Activated CD4-positive, alpha-beta T cell treated with anti-CD3 and anti-CD28 coated beads for 36 hours (primary cell): ENCODE measurements around the gene HIVEP3. TPM values are rescaled to one million over a fixed set of nuclear protein-coding genes. Genes with fewer than 3 reads are reported as not detected.

ENCODE experiments used
- ATAC-seq: fragments of 200-7000 bp; cut with Tn5 transposase; one replicate; pipeline ENCODE4 v1.10.0; 2021; ENCODE audit warnings: mild to moderate bottlenecking, moderate library complexity
- CTCF ChIA-PET: fragments of 350-600 bp; sonication (Branson Sonifier 250); formaldehyde crosslinking; loops from one replicate; lab custom pipeline; 2021; ENCODE audit warnings: antibody characterized with exemption; lab: Charles Lee
- POLR2A ChIA-PET: fragments of 350-600 bp; sonication (Branson Sonifier 250); formaldehyde crosslinking; loops from one replicate; lab custom pipeline; 2021; ENCODE audit warnings: antibody characterized with exemption, inconsistent platforms; lab: Charles Lee
- DNase-seq: peaks from one replicate; pipeline ENCODE4 v3.0.0-alpha.2; 2020
- H3K27ac Mint-ChIP-seq: one replicate; pipeline ENCODE4 v1.8.0; 2021; ENCODE audit warnings: mixed read lengths
- H3K27me3 Mint-ChIP-seq: one replicate; pipeline ENCODE4 v1.8.0; 2021; ENCODE audit warnings: mixed read lengths
- H3K36me3 Mint-ChIP-seq: one replicate; pipeline ENCODE4 v1.8.0; 2021; ENCODE audit warnings: low read depth, mixed read lengths
- H3K4me1 Mint-ChIP-seq: one replicate; pipeline ENCODE4 v1.8.0; 2021; ENCODE audit warnings: mixed read lengths
- H3K4me3 Mint-ChIP-seq: one replicate; pipeline ENCODE4 v1.8.0; 2021; ENCODE audit warnings: mild to moderate bottlenecking, moderate library complexity, mixed read lengths
- H3K9me3 Mint-ChIP-seq: one replicate; pipeline ENCODE4 v1.8.0; 2021; ENCODE audit warnings: low read depth, mixed read lengths
- intact Hi-C, 2 experiments: fragments of 100-400 bp; cut with DNase I in 1 of 2; cut with micrococcal nuclease in 1 of 2; formaldehyde crosslinking; loops; one replicate each; pipeline versions ENCODE4 v1.14.2 to v1.15.1; 2022 to 2024; cut with DNase I, micrococcal nuclease
- total RNA-seq, 2 experiments: library from RNA; stranded (reverse); gene quantifications; one replicate each; pipeline ENCODE4 v1.2.3, GENCODE V29; 2021

HIVEP3 gene
- total RNA-seq, 2 experiments from 2014 or later = 29.4 to 39.6 TPM

DNA sequence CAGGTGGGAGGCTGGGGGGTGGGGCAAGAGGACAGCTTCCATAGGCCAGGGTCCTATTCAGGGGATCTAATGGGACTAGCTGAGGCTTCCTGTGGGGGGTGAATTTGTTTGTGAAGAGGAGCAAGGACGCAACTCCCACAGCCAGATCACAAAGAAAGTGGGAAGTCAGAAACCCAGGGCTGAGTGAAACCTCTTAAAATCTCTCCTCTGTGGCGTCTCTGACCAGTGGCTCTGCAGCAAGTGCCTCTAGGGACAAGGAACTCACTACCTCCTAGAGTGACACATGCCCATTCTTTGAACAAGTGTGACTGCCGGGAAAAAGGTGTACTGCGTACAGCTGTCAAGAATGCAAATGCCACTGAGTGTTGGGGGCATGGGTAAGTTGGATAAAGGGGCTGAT, 187.9 kb downstream of the HIVEP3 start:
- H3K27ac Mint-ChIP-seq = no peak overlapping the region
- ChIA-PET POLR2A (no interaction called here), CTCF (no interaction called here)
- intact Hi-C loops = no loop called here
- ATAC-seq = no peak
- no peaks in the 10 kb centered on the region for H3K36me3 Mint-ChIP-seq
- no peak for DNase-seq
- H3K4me3 Mint-ChIP-seq = no peak overlapping the region
- no peaks in the 10 kb centered on the region for H3K9me3 Mint-ChIP-seq
- H3K4me1 Mint-ChIP-seq = peaks cover 54% of the 10 kb centered on the region
- no peaks in the 10 kb centered on the region for H3K27me3 Mint-ChIP-seq

DNA sequence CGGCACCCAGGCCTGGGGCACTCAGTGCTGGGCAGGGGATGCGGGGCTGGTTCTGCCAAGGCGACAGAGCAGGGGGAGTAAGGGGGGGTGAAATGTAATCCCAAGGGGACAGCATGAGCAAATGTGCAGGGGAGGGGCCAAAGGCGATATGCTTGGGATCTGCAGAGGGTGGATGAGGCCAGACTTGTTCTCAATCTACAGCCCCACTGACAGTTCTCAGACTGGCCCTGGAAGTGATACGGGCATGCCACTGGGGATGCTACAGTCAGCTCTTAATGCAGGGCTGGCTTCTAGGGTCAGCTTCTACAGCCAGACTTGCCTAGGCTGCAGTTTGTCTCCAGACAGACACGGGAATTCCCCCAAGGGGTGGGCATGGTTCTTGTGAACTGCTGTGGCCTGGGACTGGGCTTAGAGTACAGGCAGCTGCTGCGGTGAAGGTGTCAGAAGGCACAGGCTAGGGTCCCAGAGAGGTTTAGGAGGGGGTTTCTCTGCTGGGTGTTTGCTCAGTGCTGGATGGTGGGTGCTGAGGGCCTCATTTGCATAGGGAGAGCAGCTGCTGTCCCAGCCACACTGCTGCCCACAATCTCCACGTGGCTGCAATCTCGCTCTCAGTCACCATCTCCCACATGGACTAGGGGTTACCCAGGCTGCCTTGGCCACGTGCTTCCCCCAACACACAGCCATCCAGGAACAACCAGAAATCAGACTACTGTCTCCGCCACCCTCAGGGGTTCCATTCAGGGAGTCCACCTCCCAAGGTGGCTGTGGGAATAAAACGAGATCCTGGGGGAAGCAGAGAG, 190.1 kb downstream of the HIVEP3 start:
- H3K27ac Mint-ChIP-seq = peak overlapping the region; percentile 73
- DNase-seq (peak; percentile 83), ATAC-seq (peak; percentile 86)
- peaks cover 39% of the 10 kb centered on the region for H3K4me1 Mint-ChIP-seq
- intact Hi-C loops = no loop called here
- H3K9me3 Mint-ChIP-seq = no peaks in the 10 kb centered on the region
- no peaks in the 10 kb centered on the region for H3K27me3 Mint-ChIP-seq
- H3K4me3 Mint-ChIP-seq = no peak overlapping the region
- no peaks in the 10 kb centered on the region for H3K36me3 Mint-ChIP-seq
- ChIA-PET CTCF (interaction anchor here (1.3 to 1.5 kb wide), 2 partner anchors 10 to 67 kb away, joined by 3 to 4 read pairs; no protein-coding TSS in a partner anchor), POLR2A (no interaction called here)

DNA sequence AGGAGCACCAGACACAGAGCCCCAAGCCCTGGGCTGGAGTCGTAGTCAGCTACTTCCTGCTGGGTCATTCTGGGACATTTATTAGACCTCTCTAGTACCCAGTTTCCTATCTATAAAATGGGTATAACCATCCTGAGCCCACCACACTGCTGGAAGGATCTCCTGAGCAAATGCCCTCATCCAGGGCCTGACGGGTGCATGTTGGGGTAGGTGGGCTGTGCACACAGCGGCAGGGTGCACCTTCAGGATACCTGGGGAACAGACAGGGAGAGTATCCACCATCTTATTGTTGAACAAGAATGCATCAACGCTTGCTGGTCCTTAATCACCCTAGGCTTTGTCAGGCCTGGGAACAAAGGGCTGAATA, 191.0 kb downstream of the HIVEP3 start:
- CTCF ChIA-PET = interaction anchor here (0.7 to 1.9 kb wide), 3 partner anchors 13 to 152 kb away, joined by 3 to 5 read pairs (median 4); no protein-coding TSS in a partner anchor
- peaks cover 40% of the 10 kb centered on the region for H3K4me1 Mint-ChIP-seq
- POLR2A ChIA-PET = no interaction called here
- H3K27me3 Mint-ChIP-seq = no peaks in the 10 kb centered on the region
- no peak overlapping the region for H3K4me3 Mint-ChIP-seq
- intact Hi-C loops = no loop called here
- H3K27ac Mint-ChIP-seq = peak overlapping the region; percentile 73
- no peaks in the 10 kb centered on the region for H3K36me3 Mint-ChIP-seq
- DNase-seq (no peak), ATAC-seq (no peak)
- no peaks in the 10 kb centered on the region for H3K9me3 Mint-ChIP-seq

DNA sequence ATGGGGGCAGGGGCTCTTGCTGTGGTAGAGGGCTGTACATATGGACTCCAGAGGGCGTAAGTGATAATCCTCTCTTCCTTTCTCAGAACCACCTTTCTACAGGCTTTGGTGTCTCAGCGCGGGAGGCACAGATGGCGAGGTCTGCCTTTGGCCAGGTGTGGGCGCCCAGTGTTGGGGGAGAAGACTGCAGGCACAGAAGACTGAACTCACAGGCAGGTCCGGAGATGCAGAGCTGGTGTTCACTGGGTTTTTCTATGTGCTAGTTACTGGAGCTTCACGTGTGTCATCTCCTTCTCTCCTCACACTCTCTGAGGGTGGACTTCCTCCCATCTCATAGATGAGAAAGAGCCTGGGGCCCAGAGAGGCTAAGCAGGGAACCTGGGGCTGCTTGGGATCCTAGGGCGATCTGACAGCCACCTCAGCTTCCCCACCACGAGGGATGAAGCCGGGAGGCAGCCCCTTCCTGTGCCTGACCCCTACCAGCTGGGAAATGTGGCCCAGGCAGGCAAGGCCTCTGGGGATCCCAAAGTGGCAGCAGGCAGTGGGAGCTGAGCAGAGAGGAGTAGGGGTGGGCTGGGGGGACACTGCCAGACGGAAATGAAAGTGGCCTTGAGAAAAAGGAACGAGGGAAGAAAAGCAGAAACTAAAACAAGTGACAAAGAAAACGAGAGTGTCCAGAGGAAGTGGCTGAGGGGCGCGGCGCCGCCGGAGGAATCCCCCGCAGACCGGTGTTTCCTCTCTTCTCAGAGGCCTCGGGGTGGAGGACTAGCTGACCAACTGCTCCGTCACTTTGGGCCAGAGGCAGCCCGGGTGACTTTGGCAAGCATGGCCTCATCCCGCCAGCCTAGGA, 191.6 kb downstream of the HIVEP3 start:
- intact Hi-C loops = no loop called here
- CTCF ChIA-PET = interaction anchor here (0.5 to 1.9 kb wide), 5 partner anchors 14 to 233 kb away, joined by 3 to 5 read pairs (median 4); no protein-coding TSS in a partner anchor

DNA sequence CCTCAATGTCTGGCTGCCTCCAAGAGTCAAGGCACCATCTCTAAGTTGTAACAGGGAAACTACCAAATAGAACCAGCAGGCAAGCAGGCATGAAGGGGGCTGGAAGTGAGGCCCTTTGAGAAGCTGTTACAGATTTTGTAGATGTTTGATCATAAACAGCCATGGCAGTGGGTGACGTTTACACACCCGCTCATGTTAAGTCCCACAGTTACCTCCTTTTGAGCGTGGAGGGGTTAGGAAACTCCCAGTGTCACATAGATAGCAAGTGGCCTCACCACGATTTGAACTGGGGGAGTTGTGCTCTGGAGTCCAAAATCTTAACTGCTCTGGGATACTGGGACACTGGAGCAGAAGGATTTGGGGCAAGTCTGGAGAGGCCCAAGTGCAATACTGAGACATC, 192.4 kb downstream of the HIVEP3 start:
- no peak for ATAC-seq
- Mint-ChIP-seq H3K36me3 (no peaks in the 10 kb centered on the region), H3K9me3 (no peaks in the 10 kb centered on the region), H3K27me3 (no peaks in the 10 kb centered on the region), H3K27ac (peak overlapping the region; percentile 84), H3K4me1 (peaks cover 47% of the 10 kb centered on the region), H3K4me3 (no peak overlapping the region)
- intact Hi-C loops = no loop called here
- DNase-seq = no peak
- ChIA-PET CTCF (interaction anchor here (1.3 to 1.9 kb wide), 2 partner anchors 52 to 63 kb away, joined by 4 read pairs; no protein-coding TSS in a partner anchor), POLR2A (interaction anchor here (0.6 kb wide), 1 partner anchor 1208 kb away, joined by 5 read pairs; no protein-coding TSS in a partner anchor)

More for the DNA sequence above, 191.6 kb downstream of the HIVEP3 start:
- H3K27me3 Mint-ChIP-seq = no peaks in the 10 kb centered on the region
- POLR2A ChIA-PET = interaction anchor here (0.6 kb wide), 1 partner anchor 1208 kb away, joined by 5 read pairs; no protein-coding TSS in a partner anchor
- DNase-seq = peak; percentile 43
- H3K9me3 Mint-ChIP-seq = no peaks in the 10 kb centered on the region
- H3K4me3 Mint-ChIP-seq = peak overlapping the region; percentile 17
- peaks cover 42% of the 10 kb centered on the region for H3K4me1 Mint-ChIP-seq
- H3K27ac Mint-ChIP-seq = peak overlapping the region; percentile 84
- peak; percentile 54 for ATAC-seq
- H3K36me3 Mint-ChIP-seq = no peaks in the 10 kb centered on the region

DNA sequence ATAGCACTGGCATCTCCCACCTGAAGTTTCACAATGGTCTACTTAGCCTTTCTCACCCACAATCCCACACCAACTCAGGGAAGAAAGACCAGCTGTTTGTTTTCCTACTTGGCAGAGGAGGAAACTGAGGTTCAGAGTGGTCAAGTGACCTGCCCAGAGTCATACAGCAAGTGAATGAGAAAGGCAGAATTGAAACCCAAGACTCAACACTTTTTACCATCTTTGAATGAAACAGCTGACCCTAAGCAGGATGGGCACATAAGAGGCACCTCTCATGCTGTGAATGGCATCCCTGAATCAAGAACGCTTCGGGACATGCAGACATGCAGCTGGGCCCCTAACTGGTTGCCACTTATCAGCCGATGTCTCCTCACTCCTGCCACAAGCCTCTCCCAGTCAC, 193.8 kb downstream of the HIVEP3 start:
- H3K4me1 Mint-ChIP-seq = peaks cover 57% of the 10 kb centered on the region
- H3K27me3 Mint-ChIP-seq = no peaks in the 10 kb centered on the region
- POLR2A ChIA-PET = no interaction called here
- no peaks in the 10 kb centered on the region for H3K36me3 Mint-ChIP-seq
- no peak for DNase-seq
- no peak overlapping the region for H3K27ac Mint-ChIP-seq
- CTCF ChIA-PET = interaction anchor here (1.5 kb wide), 1 partner anchor 21 kb away, joined by 3 read pairs; no protein-coding TSS in a partner anchor
- intact Hi-C loops = no loop called here
- no peaks in the 10 kb centered on the region for H3K9me3 Mint-ChIP-seq
- no peak overlapping the region for H3K4me3 Mint-ChIP-seq
- ATAC-seq = no peak

DNA sequence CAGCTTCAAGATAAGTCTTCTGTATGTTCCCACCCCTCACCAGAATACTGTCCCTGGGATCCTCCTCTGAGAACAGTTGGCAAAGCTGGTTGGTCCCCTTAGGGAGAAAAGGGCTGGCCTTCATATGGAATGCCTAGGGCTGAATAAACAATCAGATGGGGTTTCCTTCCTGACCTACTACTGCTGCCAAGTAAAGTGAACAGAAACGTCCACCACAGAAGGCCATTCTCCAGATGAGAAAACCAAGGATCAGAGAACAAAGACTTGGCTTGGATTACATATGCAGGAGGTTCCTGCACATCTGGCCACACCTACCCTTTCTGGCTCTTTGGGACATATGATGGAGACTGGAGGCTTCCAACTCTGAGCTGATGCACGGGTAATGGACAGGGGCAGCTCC, 194.5 kb downstream of the HIVEP3 start:
- Mint-ChIP-seq H3K4me3 (no peak overlapping the region), H3K4me1 (peaks cover 56% of the 10 kb centered on the region)
- POLR2A ChIA-PET = no interaction called here

DNA sequence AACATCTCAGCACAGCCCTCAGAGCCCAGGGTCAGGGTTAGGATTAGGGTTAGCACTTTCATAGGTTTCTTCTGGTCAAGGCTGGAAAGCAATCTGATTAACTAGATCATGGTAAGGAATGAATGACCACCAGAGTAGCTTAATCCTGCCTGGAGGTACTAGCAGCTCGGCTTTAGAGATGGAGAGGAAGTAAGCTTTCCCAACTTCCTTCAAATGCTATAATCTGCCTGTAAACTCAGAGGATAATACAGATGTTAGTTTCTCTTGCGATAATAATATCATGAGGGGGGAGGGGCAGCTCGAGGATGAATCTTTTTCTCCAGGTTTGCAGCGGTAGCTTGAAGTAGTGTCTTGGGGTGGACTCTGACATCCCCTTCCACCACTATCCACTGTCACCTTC, 194.9 kb downstream of the HIVEP3 start:
- intact Hi-C loops = no loop called here
- Mint-ChIP-seq H3K4me1 (peaks cover 51% of the 10 kb centered on the region), H3K36me3 (no peaks in the 10 kb centered on the region), H3K27ac (no peak overlapping the region), H3K9me3 (no peaks in the 10 kb centered on the region), H3K27me3 (no peaks in the 10 kb centered on the region), H3K4me3 (no peak overlapping the region)
- no peak for ATAC-seq
- POLR2A ChIA-PET = interaction anchor here (0.7 kb wide), 1 partner anchor 227 kb away, joined by 3 read pairs; no protein-coding TSS in a partner anchor
- DNase-seq = no peak
- CTCF ChIA-PET = interaction anchor here (1.5 kb wide), 1 partner anchor 20 kb away, joined by 3 read pairs; no protein-coding TSS in a partner anchor

More for the DNA sequence above, 194.5 kb downstream of the HIVEP3 start:
- H3K27ac Mint-ChIP-seq = no peak overlapping the region
- CTCF ChIA-PET = interaction anchor here (0.6 to 1.5 kb wide), 2 partner anchors 20 to 44 kb away, joined by 3 read pairs; no protein-coding TSS in a partner anchor
- no peaks in the 10 kb centered on the region for H3K9me3 Mint-ChIP-seq
- H3K36me3 Mint-ChIP-seq = no peaks in the 10 kb centered on the region
- DNase-seq (no peak), ATAC-seq (no peak)
- intact Hi-C loops = no loop called here
- no peaks in the 10 kb centered on the region for H3K27me3 Mint-ChIP-seq

DNA sequence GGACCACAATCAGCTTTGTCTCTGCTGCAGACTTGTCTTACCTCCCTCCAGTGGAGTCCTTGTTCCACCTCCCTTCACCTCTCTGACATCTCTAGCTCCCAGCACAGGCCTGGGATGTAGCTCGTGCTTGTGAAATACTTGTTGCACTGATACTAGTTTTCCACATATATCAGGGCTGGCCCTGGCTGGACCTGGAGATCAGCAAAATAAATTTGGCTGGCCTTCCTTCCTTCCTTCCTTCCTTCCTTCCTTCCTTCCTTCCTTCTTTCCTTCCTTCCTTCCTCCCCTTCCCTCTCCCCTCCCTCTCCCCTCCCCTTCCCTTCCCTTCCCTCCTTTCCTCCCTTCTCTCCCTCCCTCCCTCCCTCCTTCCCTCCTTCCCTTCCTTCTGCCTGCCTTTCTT, 196.5 kb downstream of the HIVEP3 start:
- Mint-ChIP-seq H3K4me1 (peaks cover 41% of the 10 kb centered on the region), H3K4me3 (no peak overlapping the region), H3K9me3 (no peaks in the 10 kb centered on the region), H3K36me3 (no peaks in the 10 kb centered on the region), H3K27me3 (no peaks in the 10 kb centered on the region), H3K27ac (no peak overlapping the region)
- DNase-seq (no peak), ATAC-seq (no peak)
- intact Hi-C loops = no loop called here
- CTCF ChIA-PET = interaction anchor here (0.5 to 1.0 kb wide), 3 partner anchors 20 to 994 kb away, joined by 3 to 4 read pairs (median 3); no protein-coding TSS in a partner anchor
- POLR2A ChIA-PET = no interaction called here

DNA sequence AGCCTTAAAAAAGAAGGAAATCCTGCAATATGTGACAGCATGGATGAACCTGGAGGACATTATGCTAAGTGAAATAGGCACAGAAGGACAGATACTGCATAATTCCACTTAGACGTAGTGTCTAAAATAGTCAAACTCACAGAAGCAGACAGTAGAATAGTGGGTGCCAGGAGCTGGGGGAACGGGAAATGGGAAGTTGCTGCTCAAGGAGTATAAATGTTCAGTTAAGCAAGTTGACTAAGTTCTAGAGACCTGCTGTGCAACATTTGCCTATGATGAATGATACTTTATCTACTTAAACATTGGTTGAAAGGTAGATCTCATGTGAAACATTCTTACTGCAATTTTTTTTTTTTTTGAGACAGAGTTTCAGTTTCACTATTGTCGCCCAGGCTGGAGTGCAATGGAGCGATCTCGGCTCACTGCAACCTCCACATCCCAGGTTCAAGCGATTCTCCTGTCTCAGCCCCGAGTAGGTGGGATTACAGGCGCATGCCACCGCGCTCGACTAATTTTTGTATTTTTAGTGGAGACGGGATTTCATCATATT, 197.8 kb downstream of the HIVEP3 start:
- Mint-ChIP-seq H3K9me3 (no peaks in the 10 kb centered on the region), H3K36me3 (no peaks in the 10 kb centered on the region), H3K27me3 (no peaks in the 10 kb centered on the region), H3K4me3 (peak overlapping the region; percentile 35), H3K27ac (peak overlapping the region; percentile 15), H3K4me1 (peaks cover 35% of the 10 kb centered on the region)
- ChIA-PET POLR2A (interaction anchor here (0.6 kb wide), 1 partner anchor 230 kb away, joined by 3 read pairs; no protein-coding TSS in a partner anchor), CTCF (interaction anchor here (1.1 to 1.3 kb wide), 2 partner anchors 47 kb away, joined by 3 to 4 read pairs; no protein-coding TSS in a partner anchor)
- DNase-seq = no peak
- intact Hi-C loops = no loop called here
- ATAC-seq = peak; percentile 80
